GM21528 (cell line): ENCODE results near the gene TLK2.
"Not testable (repeated sequence)": the region's sequence is repeated elsewhere in the genome, so short reads cannot be mapped to it uniquely, and the experiment has no call there.

Experiments used
- ATAC-seq: cut with Tn5 transposase; IDR thresholded peaks from one replicate; pipeline ENCODE4 v1.9.1; 2021; ENCODE audit warnings: mild to moderate bottlenecking, moderate library complexity; ENCODE audit not compliant: unreplicated experiment, low FRiP score

Gene TLK2

GRCh38 chr17:62479639-62480258, 1.1 kb downstream of the TLK2 start:
- ATAC-seq: not testable (repeated sequence)

- not testable (repeated sequence) for ATAC-seq
Measured at GRCh38 chr17:62482553-62482952, 3.9 kb downstream of the TLK2 start.

- not testable (repeated sequence) for ATAC-seq
Measured at GRCh38 chr17:62490990-62491389, 12.4 kb downstream of the TLK2 start.

- ATAC-seq: not testable (repeated sequence)
Measured at GRCh38 chr17:62493049-62493655, 14.5 kb downstream of the TLK2 start.

GRCh38 chr17:62494073-62494472, 15.4 kb downstream of the TLK2 start:
- not testable (repeated sequence) for ATAC-seq

GRCh38 chr17:62496344-62496743, 17.7 kb downstream of the TLK2 start:
- not testable (repeated sequence) for ATAC-seq

GRCh38 chr17:62498796-62499195, 20.2 kb downstream of the TLK2 start:
- not testable (repeated sequence) for ATAC-seq

GRCh38 chr17:62500463-62500862, 21.8 kb downstream of the TLK2 start:
- ATAC-seq: not testable (repeated sequence)

- ATAC-seq: not testable (repeated sequence)
Measured at GRCh38 chr17:62504857-62505256, 26.2 kb downstream of the TLK2 start.

GRCh38 chr17:62507191-62507836, 28.7 kb downstream of the TLK2 start:
- ATAC-seq: not testable (repeated sequence)

- ATAC-seq: not testable (repeated sequence)
Measured at GRCh38 chr17:62510247-62510819, 31.7 kb downstream of the TLK2 start.

- not testable (repeated sequence) for ATAC-seq
Measured at GRCh38 chr17:62511014-62511413, 32.4 kb downstream of the TLK2 start.

- not testable (repeated sequence) for ATAC-seq
Measured at GRCh38 chr17:62516376-62516775, 37.8 kb downstream of the TLK2 start.

GRCh38 chr17:62521295-62521694, 42.7 kb downstream of the TLK2 start:
- ATAC-seq: not testable (repeated sequence)

- ATAC-seq: not testable (repeated sequence)
Measured at GRCh38 chr17:62524077-62524476, 45.5 kb downstream of the TLK2 start.

- ATAC-seq: not testable (repeated sequence)
Measured at GRCh38 chr17:62525317-62525716, 46.7 kb downstream of the TLK2 start.

- ATAC-seq: not testable (repeated sequence)
Measured at GRCh38 chr17:62530936-62531335, 52.3 kb downstream of the TLK2 start.

- not testable (repeated sequence) for ATAC-seq
Measured at GRCh38 chr17:62536557-62536956, 57.9 kb downstream of the TLK2 start.

- not testable (repeated sequence) for ATAC-seq
Measured at GRCh38 chr17:62541073-62541472, 62.4 kb downstream of the TLK2 start.

- not testable (repeated sequence) for ATAC-seq
Measured at GRCh38 chr17:62543278-62543775, 64.7 kb downstream of the TLK2 start.

GRCh38 chr17:62546066-62546465, 67.4 kb downstream of the TLK2 start:
- ATAC-seq: not testable (repeated sequence)
